ENCODE data around the gene C17orf50.

The C17orf50 gene

DNA sequence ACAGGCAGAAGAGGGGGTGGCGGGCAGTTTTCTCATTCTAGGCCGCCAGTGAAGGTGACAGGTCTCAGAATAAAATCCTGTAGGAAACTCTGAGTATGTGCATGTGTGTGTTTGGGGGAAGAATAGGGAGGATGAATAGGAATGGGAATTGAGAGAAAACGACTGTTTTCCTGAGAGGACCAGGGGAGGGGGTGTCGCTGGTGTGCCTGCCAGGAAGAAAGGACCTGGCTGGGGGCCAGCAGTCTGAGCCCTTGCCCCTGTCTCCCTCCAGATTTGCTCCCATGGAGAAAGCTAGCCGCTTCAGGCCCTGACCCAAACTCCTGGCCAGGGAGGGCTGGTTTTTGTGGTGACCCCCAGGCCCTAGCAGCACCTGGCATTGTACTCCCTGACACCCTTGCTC is 14.4 kb downstream of the C17orf50 start:
- no peak overlapping the region for H2AFZ ChIP-seq (ENCODE audit: low read depth, low read length, severe bottlenecking)
- no peaks in the 10 kb centered on the region for H3K79me2 ChIP-seq (ENCODE audit: insufficient read depth, low read length)
- no peak overlapping the region for H3K4me3 ChIP-seq (ENCODE audit: insufficient read depth, low read length, poor library complexity, severe bottlenecking)
- H4K20me1 ChIP-seq (ENCODE audit: low read depth, low read length): no peaks in the 10 kb centered on the region
- no peaks in the 10 kb centered on the region for H3K9me3 ChIP-seq (ENCODE audit: insufficient read depth, low read length)
- no peaks in the 10 kb centered on the region for H3K36me3 ChIP-seq (ENCODE audit: low read length)
- H3K9ac ChIP-seq (ENCODE audit: low read length): no peak overlapping the region
- no peaks in the 10 kb centered on the region for H3K27me3 ChIP-seq (ENCODE audit: low read length)
- no peak overlapping the region for H3K27ac ChIP-seq (ENCODE audit: low read depth, low read length)
- H3K9me2 ChIP-seq (replicated peaks; ENCODE audit: insufficient read depth, low read length): no peaks in the 10 kb centered on the region
- TF ChIP-seq, protein P1, sequence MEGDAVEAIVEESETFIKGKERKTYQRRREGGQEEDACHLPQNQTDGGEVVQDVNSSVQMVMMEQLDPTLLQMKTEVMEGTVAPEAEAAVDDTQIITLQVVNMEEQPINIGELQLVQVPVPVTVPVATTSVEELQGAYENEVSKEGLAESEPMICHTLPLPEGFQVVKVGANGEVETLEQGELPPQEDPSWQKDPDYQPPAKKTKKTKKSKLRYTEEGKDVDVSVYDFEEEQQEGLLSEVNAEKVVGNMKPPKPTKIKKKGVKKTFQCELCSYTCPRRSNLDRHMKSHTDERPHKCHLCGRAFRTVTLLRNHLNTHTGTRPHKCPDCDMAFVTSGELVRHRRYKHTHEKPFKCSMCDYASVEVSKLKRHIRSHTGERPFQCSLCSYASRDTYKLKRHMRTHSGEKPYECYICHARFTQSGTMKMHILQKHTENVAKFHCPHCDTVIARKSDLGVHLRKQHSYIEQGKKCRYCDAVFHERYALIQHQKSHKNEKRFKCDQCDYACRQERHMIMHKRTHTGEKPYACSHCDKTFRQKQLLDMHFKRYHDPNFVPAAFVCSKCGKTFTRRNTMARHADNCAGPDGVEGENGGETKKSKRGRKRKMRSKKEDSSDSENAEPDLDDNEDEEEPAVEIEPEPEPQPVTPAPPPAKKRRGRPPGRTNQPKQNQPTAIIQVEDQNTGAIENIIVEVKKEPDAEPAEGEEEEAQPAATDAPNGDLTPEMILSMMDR (IDR thresholded peaks at IDR 0.05; ENCODE audit: insufficient read depth, low read length, poor library complexity, severe bottlenecking): no peak
- TF ChIP-seq EZH2phosphoT487 (conservative IDR thresholded peaks at IDR 0.05; ENCODE audit: low read length): no peak
- no peak overlapping the region for H3K4me2 ChIP-seq (ENCODE audit: low read depth, low read length, poor library complexity, severe bottlenecking)
- H3F3A ChIP-seq (ENCODE audit: insufficient read depth): no peaks in the 10 kb centered on the region

GRCh38 chr17:35775583-35775982 is 14.9 kb downstream of the C17orf50 start:
- Histone ChIP-seq H3K9me2 (replicated peaks; ENCODE audit: insufficient read depth, low read length) (no peaks in the 10 kb centered on the region), H3K9me3 (ENCODE audit: insufficient read depth, low read length) (no peaks in the 10 kb centered on the region), H3K27ac (ENCODE audit: low read depth, low read length) (no peak overlapping the region), H3K79me2 (ENCODE audit: insufficient read depth, low read length) (no peaks in the 10 kb centered on the region), H3K27me3 (ENCODE audit: low read length) (no peaks in the 10 kb centered on the region), H3K4me2 (ENCODE audit: low read depth, low read length, poor library complexity, severe bottlenecking) (no peak overlapping the region), H3K4me3 (ENCODE audit: insufficient read depth, low read length, poor library complexity, severe bottlenecking) (no peak overlapping the region), H3K9ac (ENCODE audit: low read length) (no peak overlapping the region), H3K36me3 (ENCODE audit: low read length) (no peaks in the 10 kb centered on the region), H2AFZ (ENCODE audit: low read depth, low read length, severe bottlenecking) (no peak overlapping the region), H4K20me1 (ENCODE audit: low read depth, low read length) (no peaks in the 10 kb centered on the region), H3F3A (ENCODE audit: insufficient read depth) (no peaks in the 10 kb centered on the region)
- TF ChIP-seq, protein P1 (IDR thresholded peaks at IDR 0.05; ENCODE audit: insufficient read depth, low read length, poor library complexity, severe bottlenecking): no peak
- TF ChIP-seq EZH2phosphoT487 (conservative IDR thresholded peaks at IDR 0.05; ENCODE audit: low read length): no peak

GRCh38 chr17:35778641-35779196 is 18.0 kb downstream of the C17orf50 start:
- Histone ChIP-seq H3K4me3 (ENCODE audit: insufficient read depth, low read length, poor library complexity, severe bottlenecking) (no peak overlapping the region), H3K27me3 (ENCODE audit: low read length) (no peaks in the 10 kb centered on the region), H2AFZ (ENCODE audit: low read depth, low read length, severe bottlenecking) (no peak overlapping the region), H3F3A (ENCODE audit: insufficient read depth) (no peaks in the 10 kb centered on the region), H3K9ac (ENCODE audit: low read length) (no peak overlapping the region), H3K4me2 (ENCODE audit: low read depth, low read length, poor library complexity, severe bottlenecking) (no peak overlapping the region), H3K79me2 (ENCODE audit: insufficient read depth, low read length) (no peaks in the 10 kb centered on the region), H4K20me1 (ENCODE audit: low read depth, low read length) (no peaks in the 10 kb centered on the region), H3K36me3 (ENCODE audit: low read length) (no peaks in the 10 kb centered on the region), H3K9me3 (ENCODE audit: insufficient read depth, low read length) (no peaks in the 10 kb centered on the region), H3K9me2 (replicated peaks; ENCODE audit: insufficient read depth, low read length) (no peaks in the 10 kb centered on the region), H3K27ac (ENCODE audit: low read depth, low read length) (no peak overlapping the region)
- TF ChIP-seq, protein P1 (IDR thresholded peaks at IDR 0.05; ENCODE audit: insufficient read depth, low read length, poor library complexity, severe bottlenecking): no peak
- TF ChIP-seq EZH2phosphoT487 (conservative IDR thresholded peaks at IDR 0.05; ENCODE audit: low read length): no peak
